Cardiac fibroblast (primary cell): Measurements from ENCODE around the gene PFKL.

Experiments
- DNase-seq, 2 donors: peaks; one replicate each; pipeline versions ENCODE4 v3.0.0 to v3.0.0-alpha.2; 2010; ENCODE audit warnings: low read depth in 2 of 2
- H3K4me3 ChIP-seq, 2 donors: replicated peaks in 1 of 2; 1 replicate in 1 of 2; 2 replicates in 1 of 2; pipeline ENCODE4 v1.5.1; 2011; ENCODE audit warnings: low read depth in 2 of 2, low read length in 2 of 2, mild to moderate bottlenecking in 2 of 2, moderate library complexity in 1 of 2
- TF ChIP-seq, protein P1 (sequence below): IDR thresholded peaks from one replicate; pipeline ENCODE4 v1.5.1; 2011; ENCODE audit warnings: low read depth, mild to moderate bottlenecking, low read length, inconsistent platforms

The PFKL gene

DNA sequence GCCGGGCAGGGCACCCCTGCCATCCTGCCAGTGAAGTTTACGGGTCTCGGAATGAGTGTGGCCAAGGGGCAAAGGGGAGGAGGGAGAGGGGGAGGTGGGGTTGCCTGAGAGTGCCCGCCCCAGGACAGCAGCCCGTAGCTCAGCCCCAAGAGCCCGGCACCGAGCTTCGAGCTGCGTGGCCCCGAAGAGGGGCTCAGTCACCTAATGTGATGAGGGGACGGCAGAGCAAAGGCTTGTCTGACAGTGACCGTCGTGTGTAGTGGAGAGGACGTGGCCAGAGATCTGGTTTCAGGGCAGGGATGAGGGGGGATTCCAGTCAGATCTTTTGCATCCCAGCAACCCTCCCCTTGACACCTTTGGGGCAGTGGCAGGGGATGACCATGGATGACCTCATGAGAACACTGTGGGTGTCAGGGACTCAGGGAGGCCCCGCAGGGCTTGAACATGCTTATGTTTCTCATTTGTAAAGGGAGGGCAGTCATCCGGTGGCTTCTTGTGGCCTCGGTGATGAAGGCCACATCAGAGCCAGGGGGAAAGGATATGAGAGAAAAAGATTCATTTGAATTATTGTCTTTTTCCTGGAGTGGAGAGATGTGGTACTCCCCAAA lies 52.5 kb downstream of the PFKL start:
- H3K4me3 ChIP-seq, result no peak overlapping the region
- TF ChIP-seq, protein P1, sequence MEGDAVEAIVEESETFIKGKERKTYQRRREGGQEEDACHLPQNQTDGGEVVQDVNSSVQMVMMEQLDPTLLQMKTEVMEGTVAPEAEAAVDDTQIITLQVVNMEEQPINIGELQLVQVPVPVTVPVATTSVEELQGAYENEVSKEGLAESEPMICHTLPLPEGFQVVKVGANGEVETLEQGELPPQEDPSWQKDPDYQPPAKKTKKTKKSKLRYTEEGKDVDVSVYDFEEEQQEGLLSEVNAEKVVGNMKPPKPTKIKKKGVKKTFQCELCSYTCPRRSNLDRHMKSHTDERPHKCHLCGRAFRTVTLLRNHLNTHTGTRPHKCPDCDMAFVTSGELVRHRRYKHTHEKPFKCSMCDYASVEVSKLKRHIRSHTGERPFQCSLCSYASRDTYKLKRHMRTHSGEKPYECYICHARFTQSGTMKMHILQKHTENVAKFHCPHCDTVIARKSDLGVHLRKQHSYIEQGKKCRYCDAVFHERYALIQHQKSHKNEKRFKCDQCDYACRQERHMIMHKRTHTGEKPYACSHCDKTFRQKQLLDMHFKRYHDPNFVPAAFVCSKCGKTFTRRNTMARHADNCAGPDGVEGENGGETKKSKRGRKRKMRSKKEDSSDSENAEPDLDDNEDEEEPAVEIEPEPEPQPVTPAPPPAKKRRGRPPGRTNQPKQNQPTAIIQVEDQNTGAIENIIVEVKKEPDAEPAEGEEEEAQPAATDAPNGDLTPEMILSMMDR, result no peak
- DNase-seq, result no peak

DNA sequence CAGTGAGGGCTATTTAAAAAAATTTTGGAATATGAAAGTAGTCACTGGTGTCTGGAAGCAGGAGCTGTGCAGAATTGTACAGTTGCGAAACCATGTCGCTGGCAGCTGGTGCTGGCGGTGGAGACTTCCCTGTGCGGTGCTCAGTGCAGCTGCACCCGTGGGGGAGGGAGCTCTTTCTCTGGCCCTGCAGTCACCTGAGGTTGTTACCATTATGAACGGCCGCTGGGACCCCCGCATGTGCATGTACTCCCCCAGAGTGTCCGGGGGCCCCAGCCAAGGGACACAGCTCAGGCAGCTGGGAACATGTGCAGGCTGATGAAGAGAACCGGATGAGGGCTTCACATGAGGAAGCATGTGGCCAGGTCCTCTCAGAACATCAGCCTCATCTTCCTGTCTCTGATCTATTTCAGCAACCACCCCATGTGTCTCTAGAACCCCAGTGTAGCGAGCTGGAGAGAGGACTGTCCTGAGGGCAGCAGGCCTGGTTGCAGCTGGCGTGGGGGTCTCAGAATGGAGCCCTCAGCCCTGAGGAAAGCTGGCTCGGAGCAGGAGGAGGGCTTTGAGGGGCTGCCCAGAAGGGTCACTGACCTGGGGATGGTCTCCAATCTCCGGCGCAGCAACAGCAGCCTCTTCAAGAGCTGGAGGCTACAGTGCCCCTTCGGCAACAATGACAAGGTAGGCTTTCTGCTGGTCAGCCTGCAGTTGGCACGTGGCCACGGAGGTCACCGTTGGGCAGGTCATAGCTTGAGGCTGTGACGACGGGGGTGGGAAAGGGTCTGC lies 53.5 kb downstream of the PFKL start, which contains the start of gene TRPM2:
TSS of gene TRPM2 (plus strand) at position 431 of the 780 bp plus-strand sequence. CDS start at position 511, 80 bp downstream.
- DNase-seq, result peak; percentile 43 to 54
- TF ChIP-seq, protein P1, result no peak
- no peak within 1 kb of the TSS for H3K4me3 ChIP-seq

DNA sequence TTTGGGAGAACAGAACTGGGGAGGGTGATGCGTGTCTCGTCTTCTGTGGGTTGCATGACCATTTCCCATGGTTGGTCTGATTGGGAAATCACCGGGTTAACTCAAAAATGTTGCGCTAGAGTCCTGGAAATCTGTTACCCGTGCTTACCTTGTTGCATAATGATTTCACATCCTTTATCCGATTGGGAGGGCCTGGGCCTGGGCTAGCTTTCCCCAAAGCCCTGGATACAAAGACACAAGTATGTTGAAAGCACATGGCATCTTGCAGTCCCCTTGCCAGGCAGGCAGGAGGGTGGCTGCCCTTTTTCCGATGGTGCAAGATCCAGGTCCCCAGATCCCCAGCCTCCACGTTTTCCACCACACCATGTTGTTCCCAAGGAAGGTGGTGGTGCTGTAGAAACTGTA lies 54.1 kb downstream of the PFKL start:
- TF ChIP-seq, protein P1, result no peak
- H3K4me3 ChIP-seq, result no peak overlapping the region
- DNase-seq, result peak in 1 of 2 donors; percentile 35

DNA sequence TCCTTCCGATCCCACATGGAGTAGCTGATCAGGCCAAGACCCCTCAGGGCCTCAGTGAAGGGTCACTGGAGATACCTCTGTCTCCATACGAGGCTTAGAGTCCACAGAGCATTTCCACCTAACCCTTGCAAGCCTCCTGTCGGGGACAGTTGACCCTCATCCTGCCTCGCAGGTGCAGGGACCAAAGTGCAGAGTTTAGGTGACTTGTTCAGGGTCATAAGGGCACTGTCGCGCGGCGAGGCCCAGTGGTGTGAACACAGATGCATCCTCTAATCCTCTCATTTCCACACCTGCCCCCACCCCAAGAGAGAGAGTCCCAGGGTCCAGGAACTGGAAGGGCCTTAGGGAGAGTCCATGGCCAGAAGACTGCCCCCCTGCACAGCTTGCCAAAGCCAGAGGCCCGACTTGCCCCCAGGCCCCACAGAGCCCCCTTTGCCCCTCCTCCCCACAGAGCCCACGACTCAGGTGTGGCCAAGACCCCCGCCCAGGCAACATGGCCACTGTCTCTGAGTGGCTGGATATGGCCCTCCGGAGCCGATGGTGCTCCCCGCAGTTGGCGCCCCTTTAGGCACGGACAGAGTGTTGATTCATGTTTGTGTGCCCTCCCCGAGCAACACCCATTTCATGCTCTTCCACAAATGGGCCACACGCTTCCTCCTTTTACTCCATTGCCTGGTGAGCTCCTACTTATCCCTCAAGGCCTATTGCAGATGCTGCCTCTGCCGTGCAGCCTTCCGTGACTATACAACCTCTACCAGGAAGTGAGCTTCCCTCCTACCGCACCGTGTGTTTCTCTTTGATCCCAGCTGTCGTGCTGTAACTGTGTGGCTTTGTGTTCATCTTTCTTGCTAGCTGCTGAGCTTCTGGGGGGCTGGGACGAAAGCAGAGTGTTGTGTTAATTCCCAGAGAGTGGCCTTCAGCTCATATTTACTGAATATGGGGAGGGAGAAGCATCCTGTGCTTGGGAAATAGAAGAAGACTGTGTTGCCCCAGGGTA lies 55.2 kb downstream of the PFKL start:
- no peak overlapping the region for H3K4me3 ChIP-seq
- TF ChIP-seq, protein P1, result no peak
- DNase-seq, result no peak

DNA sequence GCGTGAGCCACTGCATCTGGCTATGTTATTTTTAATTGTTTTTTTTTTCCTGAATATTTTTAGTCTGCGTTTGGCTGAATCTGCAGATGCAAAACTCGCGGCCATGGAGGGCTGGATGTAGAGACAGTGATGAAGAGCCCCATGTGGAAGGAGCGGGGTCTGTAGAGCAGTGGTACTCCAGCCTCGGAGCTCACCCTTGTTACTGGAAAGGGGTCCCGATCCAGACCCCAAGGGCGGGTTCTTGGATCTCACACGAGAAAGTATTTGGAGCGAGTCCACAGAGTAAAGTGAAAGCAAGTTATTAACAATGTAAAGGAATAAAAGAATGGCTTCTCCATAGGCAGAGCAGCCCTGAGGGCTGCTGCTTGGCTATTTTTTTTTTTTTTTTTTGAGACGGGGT lies 56.3 kb downstream of the PFKL start:
- no peak for DNase-seq
- TF ChIP-seq, protein P1, result no peak
- no peak overlapping the region for H3K4me3 ChIP-seq

DNA sequence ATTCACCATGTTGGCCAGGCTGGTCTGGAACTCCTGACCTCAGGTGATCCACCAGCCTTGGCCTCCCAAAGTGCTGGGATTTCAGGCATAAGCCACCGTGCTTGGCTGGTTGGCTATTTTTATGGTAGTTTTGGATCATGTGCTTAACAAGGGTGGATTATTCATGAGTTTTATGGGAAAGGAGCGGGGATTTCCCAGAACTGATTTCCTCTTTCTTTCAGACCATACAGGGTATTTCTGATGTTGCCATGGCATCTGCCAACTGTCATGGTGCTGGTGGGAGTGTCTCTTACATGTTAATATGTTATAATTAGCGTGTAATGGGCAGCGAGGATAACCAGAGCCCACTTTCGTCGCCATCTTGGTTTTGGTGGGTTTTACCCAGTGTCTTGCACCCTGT lies 56.8 kb downstream of the PFKL start:
- H3K4me3 ChIP-seq, result no peak overlapping the region
- TF ChIP-seq, protein P1, result no peak
- DNase-seq, result no peak
